Muscle layer of colon (tissue), 2 donors: ENCODE measurements around the gene PHKB.

Experiments used
- H3K27ac ChIP-seq: one replicate; pipeline ENCODE4 v1.7.0; 2013; ENCODE audit warnings: low read depth, mild to moderate bottlenecking, low read length, moderate library complexity
- H3K27me3 ChIP-seq, 2 donors: one replicate each; pipeline ENCODE4 v1.7.0; 2013; ENCODE audit warnings: low read length in 2 of 2, mild to moderate bottlenecking in 2 of 2; ENCODE audit not compliant: insufficient read depth in 2 of 2, control insufficient read depth in 1 of 2
- H3K36me3 ChIP-seq: one replicate; pipeline ENCODE4 v1.7.0; 2013; ENCODE audit warnings: mild to moderate bottlenecking, low read length; ENCODE audit not compliant: insufficient read depth
- H3K4me1 ChIP-seq: one replicate; pipeline ENCODE4 v1.7.0; 2013; ENCODE audit warnings: mild to moderate bottlenecking, low read length; ENCODE audit not compliant: insufficient read depth
- H3K4me3 ChIP-seq, 2 donors: one replicate each; pipeline ENCODE4 v1.7.0; 2013; ENCODE audit warnings: low read length in 2 of 2, low read depth in 1 of 2, mild to moderate bottlenecking in 1 of 2, moderate library complexity in 1 of 2
- H3K9ac ChIP-seq: one replicate; pipeline ENCODE4 v1.7.0; 2013; ENCODE audit warnings: low read length
- H3K9me3 ChIP-seq: one replicate; pipeline ENCODE4 v1.7.0; 2013; ENCODE audit warnings: mild to moderate bottlenecking, low read length
- donor health status: abdominal sarcoma.
- donor health status: Adenocarcinoma of cecum.

PHKB gene

DNA sequence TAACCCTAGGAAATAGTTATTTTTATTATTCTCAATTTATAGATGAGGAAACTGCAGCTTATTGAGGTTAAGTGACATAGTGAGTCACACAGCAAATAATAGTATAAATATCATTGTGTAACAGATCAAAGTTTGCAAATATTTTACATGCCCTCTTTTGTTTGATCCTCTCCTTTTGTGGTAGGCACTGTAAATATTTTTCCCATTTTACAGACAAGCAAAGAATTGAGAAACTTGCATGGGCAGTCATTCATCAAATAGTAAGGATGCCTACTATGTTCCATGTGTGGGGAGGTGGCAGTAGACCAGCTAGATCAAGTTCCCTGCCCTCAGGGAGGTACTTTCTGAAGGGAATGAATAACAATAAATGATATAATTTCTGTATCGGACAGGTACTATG, 173.0 kb downstream of the PHKB start:
- H3K9ac ChIP-seq = no peak overlapping the region
- no peak overlapping the region for H3K4me3 ChIP-seq
- no peaks in the 10 kb centered on the region for H3K36me3 ChIP-seq
- no peaks in the 10 kb centered on the region for H3K27me3 ChIP-seq
- H3K9me3 ChIP-seq = no peaks in the 10 kb centered on the region
- H3K27ac ChIP-seq = no peak overlapping the region
- no peaks in the 10 kb centered on the region for H3K4me1 ChIP-seq

DNA sequence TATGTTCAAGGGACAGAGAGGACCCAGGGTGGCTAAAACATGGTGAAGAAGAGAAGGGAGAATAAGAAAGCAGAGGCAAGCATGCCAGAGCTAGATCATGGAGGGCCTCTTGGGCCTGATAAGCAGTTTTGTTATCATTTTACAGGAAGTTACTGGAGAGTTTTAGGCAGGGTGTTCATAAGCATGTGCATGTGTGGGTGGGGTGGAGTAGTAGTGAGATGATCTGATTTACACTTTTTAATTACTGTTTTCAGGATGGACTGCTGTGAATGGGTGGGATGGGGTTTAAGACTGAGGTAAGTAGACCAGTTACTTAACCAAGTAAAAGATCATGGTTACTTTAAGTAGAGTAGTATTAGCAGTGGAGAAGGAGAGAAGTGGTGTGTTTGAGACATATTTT, 173.6 kb downstream of the PHKB start:
- Histone ChIP-seq H3K27me3 (no peaks in the 10 kb centered on the region), H3K4me3 (no peak overlapping the region), H3K36me3 (no peaks in the 10 kb centered on the region), H3K27ac (no peak overlapping the region), H3K4me1 (no peaks in the 10 kb centered on the region), H3K9ac (no peak overlapping the region), H3K9me3 (no peaks in the 10 kb centered on the region)

DNA sequence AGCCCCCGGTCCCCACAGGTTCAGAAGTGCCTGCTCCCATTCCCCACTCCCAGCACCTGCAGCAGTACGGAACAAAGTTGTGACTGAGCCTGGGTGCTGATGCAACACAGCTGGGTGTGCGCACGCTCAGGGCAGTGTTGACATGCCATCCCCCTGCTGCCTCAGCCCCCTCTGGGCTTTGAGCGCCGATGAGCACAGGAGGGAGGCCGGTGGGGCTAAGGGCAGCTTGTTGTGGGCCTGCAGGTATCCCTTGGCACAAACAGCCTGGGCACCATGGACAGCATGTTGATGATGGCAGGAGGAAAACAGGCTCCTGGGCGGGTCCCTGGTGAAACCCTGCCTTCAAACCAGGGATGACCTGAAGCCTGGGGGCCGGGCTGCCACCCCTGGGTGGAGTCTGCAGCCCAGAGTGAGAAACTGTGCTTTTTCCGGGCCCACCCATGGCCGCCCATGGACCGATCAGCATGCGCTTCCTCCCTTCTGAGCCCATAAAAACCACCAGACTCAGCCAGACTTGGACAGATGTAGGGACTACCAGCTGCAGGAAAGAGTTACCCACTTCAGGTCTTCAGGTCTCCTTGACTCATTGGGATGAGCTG, 175.5 kb downstream of the PHKB start:
- no peaks in the 10 kb centered on the region for H3K9me3 ChIP-seq
- no peak overlapping the region for H3K4me3 ChIP-seq
- no peaks in the 10 kb centered on the region for H3K4me1 ChIP-seq
- H3K27me3 ChIP-seq = no peaks in the 10 kb centered on the region
- no peak overlapping the region for H3K27ac ChIP-seq
- H3K36me3 ChIP-seq = no peaks in the 10 kb centered on the region
- no peak overlapping the region for H3K9ac ChIP-seq

DNA sequence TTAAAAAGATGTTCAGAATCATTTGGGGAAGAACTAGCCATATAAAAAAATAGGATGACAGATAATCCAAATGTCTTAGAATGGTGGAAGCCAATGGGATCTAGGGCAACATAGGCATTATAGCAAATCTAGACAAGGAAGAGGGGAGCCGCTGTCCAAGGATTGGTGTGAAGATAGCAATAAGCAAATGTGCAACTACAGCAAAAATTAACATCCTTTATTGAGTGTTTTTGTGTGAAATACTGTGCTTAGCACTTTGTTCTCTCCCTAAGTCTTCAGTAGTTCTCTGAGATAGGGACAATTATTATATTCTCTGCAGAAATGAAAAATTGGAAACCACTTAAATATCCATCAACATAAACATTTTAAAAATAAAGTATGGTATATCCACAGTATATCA, 177.0 kb downstream of the PHKB start:
- Histone ChIP-seq H3K9me3 (no peaks in the 10 kb centered on the region), H3K27me3 (no peaks in the 10 kb centered on the region), H3K36me3 (no peaks in the 10 kb centered on the region)

DNA sequence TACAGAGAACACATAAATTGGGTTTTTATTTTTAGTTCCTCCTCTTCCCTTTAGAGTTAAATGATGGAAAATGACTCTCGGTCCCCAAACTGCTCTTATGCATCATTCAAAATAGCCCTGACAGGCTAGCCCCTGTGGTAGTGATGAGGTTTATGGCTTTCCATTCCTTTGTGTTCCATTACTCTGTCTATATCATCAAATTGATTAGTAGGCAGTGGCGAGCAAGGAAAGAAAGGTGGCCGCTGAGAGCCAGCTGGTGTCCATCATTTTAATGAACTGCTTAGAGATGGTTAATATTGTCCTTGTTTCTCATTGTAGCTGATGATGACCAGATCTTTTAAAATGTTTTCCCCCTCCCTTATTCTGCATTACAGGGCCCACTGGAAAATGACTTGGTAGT, 179.5 kb downstream of the PHKB start:
- H3K36me3 ChIP-seq = no peaks in the 10 kb centered on the region
- H3K27ac ChIP-seq = no peak overlapping the region
- H3K4me3 ChIP-seq = no peak overlapping the region
- no peak overlapping the region for H3K9ac ChIP-seq
- H3K9me3 ChIP-seq = no peaks in the 10 kb centered on the region
- no peaks in the 10 kb centered on the region for H3K27me3 ChIP-seq
- peaks cover 5% of the 10 kb centered on the region for H3K4me1 ChIP-seq

More for the DNA sequence above, 177.0 kb downstream of the PHKB start:
- Histone ChIP-seq H3K4me1 (no peaks in the 10 kb centered on the region), H3K9ac (no peak overlapping the region), H3K27ac (no peak overlapping the region), H3K4me3 (no peak overlapping the region)

DNA sequence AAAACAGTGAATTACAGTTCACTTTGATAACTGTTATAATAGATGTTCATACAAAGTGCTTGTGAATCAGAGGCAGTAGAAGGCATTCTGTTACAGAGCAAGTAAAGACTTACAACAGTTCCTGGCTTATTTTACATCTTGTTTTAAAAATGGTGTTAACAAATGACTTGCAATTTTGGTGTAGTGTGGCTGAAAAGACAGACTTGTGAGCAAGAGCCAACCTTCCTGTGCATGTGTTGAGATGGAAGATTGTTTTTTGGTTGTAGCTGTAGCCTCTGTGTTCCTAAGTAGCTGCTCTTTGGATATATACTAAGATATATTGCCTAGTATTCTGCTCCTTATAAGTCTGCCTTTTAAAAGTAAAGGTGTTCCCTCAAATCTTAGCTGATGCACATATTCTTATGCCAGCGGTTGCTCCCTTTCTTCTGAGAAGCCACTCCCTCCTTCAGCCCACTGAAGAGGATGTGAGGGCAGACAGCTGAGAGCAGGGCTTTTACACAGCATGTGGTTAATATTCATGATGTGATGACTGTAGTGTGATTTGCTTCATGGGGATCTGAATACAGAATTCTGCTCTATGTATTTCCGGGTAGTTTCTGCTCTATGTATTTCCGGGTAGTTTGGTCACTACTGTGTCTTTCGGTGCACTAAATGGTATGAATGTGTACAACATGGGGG, 182.3 kb downstream of the PHKB start:
- no peak overlapping the region for H3K4me3 ChIP-seq

DNA sequence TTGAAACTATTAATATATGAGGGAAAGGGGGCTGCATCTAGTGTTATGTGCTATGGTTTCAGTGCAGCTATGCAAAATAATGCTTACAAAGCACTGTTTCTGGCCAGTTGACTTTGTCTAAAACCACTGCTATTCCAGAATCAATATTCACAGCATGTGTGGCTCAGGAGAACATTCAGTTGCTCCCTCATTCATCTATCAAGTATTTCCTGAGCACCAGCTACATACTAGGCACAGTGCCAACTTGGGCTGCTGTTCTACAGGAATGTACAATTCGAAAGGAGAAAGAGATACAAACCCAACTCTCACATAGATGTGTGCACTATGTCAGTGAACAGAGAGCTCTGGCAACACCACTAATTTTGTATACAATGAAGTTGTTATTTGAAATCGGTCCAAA, 183.0 kb downstream of the PHKB start:
- H3K27ac ChIP-seq = no peak overlapping the region
- no peak overlapping the region for H3K4me3 ChIP-seq
- H3K36me3 ChIP-seq = peaks cover 6% of the 10 kb centered on the region
- peaks cover 5% of the 10 kb centered on the region for H3K4me1 ChIP-seq
- no peak overlapping the region for H3K9ac ChIP-seq
- H3K9me3 ChIP-seq = no peaks in the 10 kb centered on the region
- H3K27me3 ChIP-seq = no peaks in the 10 kb centered on the region

More for the DNA sequence above, 182.3 kb downstream of the PHKB start:
- Histone ChIP-seq H3K4me1 (peaks cover 5% of the 10 kb centered on the region), H3K9ac (no peak overlapping the region), H3K27ac (no peak overlapping the region), H3K27me3 (no peaks in the 10 kb centered on the region), H3K36me3 (peaks cover 4% of the 10 kb centered on the region), H3K9me3 (no peaks in the 10 kb centered on the region)

DNA sequence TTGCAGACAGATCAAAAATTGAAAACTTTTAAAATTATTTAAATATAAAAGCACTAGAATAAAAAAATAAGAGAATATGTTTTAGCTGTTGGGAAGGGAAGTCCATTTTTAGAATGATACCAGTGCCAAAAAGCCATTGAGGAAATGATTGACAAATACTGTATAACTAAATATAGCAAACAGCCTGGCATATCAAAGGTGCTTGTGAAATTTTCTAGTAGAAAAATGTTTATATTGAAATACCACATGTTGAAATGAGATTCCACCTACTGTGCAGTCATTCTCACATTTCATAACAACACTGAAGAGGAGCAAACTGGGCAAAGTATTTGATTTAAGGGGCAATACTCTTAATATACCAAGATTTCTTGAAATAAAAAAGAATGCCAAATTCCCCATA, 183.5 kb downstream of the PHKB start:
- H3K4me1 ChIP-seq = peaks cover 5% of the 10 kb centered on the region
- no peak overlapping the region for H3K27ac ChIP-seq
- peaks cover 6% of the 10 kb centered on the region for H3K36me3 ChIP-seq
- no peak overlapping the region for H3K4me3 ChIP-seq
- H3K9me3 ChIP-seq = no peaks in the 10 kb centered on the region
- H3K27me3 ChIP-seq = no peaks in the 10 kb centered on the region
- no peak overlapping the region for H3K9ac ChIP-seq

DNA sequence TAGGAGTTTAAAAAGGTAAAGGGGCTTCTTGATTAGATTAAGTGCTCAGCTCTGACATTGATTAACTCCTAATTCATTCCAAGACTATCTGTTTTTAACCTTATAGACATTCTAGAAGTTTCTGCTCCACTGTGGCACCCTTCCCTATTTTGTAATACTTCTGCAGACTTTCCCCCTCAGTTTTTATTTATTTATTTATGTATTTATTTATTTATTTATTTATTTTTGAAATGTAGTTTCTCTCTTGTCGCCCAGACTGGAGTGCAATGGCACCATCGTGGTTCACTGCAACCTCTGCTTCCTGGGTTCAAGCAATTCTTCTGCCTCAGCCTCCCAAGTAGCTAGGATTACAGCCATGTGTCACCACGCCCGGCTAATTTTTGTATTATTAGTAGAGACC, 185.8 kb downstream of the PHKB start:
- no peak overlapping the region for H3K4me3 ChIP-seq
- H3K27me3 ChIP-seq = no peaks in the 10 kb centered on the region
- H3K9ac ChIP-seq = no peak overlapping the region
- H3K9me3 ChIP-seq = no peaks in the 10 kb centered on the region
- peaks cover 5% of the 10 kb centered on the region for H3K4me1 ChIP-seq
- H3K27ac ChIP-seq = no peak overlapping the region
- H3K36me3 ChIP-seq = peaks cover 14% of the 10 kb centered on the region

DNA sequence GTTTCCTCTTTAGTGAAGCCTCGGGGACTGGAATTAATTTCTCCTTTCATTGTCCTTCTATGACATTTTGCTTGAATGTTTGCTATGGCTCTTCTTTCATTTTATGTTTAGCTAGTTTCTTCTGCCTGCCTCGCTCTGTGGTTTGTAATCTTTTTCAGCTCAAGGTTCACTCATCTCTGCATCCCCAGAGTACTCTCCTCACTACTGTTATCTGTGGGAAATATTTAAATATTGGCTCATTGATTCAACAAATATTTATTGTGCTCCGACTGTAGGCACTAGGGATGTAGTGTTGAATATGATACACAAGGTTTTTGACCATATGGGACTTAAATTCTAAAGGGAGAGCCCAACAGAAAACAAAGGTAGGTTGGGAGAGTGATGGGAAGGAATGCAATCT, 195.9 kb downstream of the PHKB start:
- Histone ChIP-seq H3K4me3 (no peak overlapping the region), H3K36me3 (peaks cover 25% of the 10 kb centered on the region), H3K9ac (no peak overlapping the region), H3K27ac (no peak overlapping the region), H3K27me3 (no peaks in the 10 kb centered on the region), H3K9me3 (no peaks in the 10 kb centered on the region), H3K4me1 (no peaks in the 10 kb centered on the region)

DNA sequence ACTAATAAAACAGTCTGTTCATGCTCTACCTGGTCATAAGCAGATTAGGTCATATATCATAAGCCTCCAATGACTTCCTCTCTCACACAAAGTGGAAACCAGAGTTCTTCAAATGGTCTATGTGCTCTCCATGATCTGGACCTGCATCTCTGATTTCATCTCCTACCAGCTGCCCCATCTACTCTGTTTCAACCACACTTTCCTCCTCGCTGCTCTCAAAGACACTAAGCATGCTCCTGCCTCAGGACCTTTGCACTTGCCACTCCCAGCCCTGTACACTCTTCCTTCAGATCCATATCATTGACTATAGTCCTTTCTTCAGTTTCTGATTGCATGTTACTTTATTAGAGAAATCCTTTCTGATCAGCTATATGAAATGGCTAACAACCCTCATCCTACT, 196.8 kb downstream of the PHKB start:
- no peak overlapping the region for H3K27ac ChIP-seq
- no peak overlapping the region for H3K4me3 ChIP-seq
- H3K36me3 ChIP-seq = peaks cover 25% of the 10 kb centered on the region
- no peaks in the 10 kb centered on the region for H3K27me3 ChIP-seq
- H3K9ac ChIP-seq = no peak overlapping the region
- no peaks in the 10 kb centered on the region for H3K9me3 ChIP-seq
- H3K4me1 ChIP-seq = no peaks in the 10 kb centered on the region

DNA sequence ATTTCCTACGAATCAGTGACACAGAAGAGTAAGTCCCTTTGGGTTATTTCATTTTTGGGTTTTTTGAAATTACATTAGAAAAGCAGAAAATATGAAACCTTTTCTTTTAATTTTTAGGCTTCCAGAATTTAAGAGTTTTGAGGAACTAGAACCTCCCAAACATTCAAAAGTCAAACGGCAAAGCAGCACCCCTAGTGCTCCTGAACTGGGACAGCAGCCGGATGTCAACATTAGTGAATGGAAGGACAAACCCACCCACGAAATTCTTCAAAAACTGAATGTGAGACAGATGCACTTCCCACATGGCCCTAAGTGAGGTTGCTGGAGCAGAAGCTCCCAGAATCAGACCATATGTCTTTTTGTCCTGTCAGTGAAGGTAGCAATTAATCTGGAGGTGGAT, 199.4 kb downstream of the PHKB start:
- H3K27ac ChIP-seq = no peak overlapping the region
- H3K27me3 ChIP-seq = no peaks in the 10 kb centered on the region
- H3K9me3 ChIP-seq = no peaks in the 10 kb centered on the region
- no peak overlapping the region for H3K9ac ChIP-seq
- no peak overlapping the region for H3K4me3 ChIP-seq
- no peaks in the 10 kb centered on the region for H3K4me1 ChIP-seq
- peaks cover 20% of the 10 kb centered on the region for H3K36me3 ChIP-seq
